Measurements from ENCODE around the gene SLC14A1.
A peak's percentile ranks its signal among the peaks of the same experiment; 100 is the strongest.

The SLC14A1 gene

DNA sequence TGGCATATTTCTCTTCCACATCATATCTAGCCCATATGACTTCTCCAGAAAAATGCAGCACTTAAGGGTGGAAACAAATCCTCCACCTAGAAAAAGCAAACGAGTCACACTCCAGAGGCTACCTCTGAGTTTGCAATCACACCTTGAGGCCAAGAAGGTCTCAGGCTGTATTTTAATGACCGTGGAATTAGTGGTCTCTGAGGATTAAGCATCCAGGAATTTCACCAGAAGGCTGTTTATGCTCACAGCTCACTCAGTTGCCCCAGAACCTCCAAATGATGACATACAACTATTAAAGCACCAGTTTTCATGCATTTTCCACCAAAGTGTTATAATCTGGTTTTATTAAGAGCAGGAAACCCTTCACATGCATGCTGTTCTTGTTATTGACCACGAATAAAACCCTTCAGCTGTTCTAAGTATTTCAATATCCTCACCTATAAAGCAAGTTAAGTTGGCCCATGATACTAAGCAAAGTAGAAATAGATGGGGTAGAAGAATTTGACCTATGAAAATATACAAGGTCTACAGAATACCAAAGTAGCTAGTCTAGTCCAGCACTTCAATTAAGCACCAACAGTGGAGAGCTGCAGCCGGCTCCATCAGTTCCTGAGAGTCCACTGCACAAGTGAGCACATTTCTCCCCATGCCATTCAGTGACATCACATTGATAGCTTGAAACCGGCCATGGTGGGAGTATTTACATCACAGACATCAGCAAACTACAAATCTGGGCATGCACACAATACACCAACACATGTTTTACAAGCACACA is 39.5 kb upstream of the SLC14A1 start:
- peak; percentile 32 for DNase-seq (ENCODE audit: low read depth)
- TF ChIP-seq, protein P1, sequence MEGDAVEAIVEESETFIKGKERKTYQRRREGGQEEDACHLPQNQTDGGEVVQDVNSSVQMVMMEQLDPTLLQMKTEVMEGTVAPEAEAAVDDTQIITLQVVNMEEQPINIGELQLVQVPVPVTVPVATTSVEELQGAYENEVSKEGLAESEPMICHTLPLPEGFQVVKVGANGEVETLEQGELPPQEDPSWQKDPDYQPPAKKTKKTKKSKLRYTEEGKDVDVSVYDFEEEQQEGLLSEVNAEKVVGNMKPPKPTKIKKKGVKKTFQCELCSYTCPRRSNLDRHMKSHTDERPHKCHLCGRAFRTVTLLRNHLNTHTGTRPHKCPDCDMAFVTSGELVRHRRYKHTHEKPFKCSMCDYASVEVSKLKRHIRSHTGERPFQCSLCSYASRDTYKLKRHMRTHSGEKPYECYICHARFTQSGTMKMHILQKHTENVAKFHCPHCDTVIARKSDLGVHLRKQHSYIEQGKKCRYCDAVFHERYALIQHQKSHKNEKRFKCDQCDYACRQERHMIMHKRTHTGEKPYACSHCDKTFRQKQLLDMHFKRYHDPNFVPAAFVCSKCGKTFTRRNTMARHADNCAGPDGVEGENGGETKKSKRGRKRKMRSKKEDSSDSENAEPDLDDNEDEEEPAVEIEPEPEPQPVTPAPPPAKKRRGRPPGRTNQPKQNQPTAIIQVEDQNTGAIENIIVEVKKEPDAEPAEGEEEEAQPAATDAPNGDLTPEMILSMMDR (conservative IDR thresholded peaks at IDR 0.05; ENCODE audit: low read depth, low read length), result no peak
- H3K4me3 ChIP-seq (ENCODE audit: low read depth, low read length), result no peak overlapping the region

DNA sequence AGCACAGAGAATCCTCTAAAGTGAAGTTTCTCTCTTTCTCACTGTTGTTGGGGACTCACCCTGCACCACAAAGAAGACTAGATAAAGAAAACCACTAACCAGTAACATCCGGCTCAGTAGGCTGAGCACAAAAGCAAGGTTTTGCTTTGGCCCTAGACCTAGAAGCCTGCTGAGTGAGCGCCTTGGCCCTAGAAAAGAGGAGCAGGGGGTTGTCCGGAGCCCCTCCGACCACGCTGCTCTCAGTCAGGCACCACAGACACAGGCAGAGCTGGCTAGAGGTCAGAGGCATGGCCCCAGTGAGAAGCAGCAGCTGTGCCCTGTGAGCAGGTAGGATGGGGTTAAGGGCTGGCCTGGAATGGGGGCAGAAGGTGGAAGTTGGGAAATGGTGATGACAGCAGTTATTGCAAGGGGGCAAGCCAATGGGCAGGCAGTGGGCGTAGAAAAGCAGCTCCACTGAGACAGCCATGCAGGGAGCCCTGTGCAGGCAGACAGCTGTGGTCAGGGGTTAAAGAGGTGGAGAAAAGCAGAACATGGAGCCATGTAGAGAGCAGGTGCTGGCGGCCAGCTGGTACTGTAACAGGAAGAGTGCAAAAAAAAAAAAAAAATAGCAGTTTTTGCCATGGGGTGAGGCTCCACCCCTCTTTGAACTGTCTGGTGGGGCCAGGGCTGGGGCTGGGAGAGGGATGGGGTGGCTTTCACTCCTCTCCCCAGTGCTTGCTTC is 36.9 kb upstream of the SLC14A1 start:
- DNase-seq (ENCODE audit: low read depth), result peak; percentile 97
- TF ChIP-seq, protein P1 (conservative IDR thresholded peaks at IDR 0.05; ENCODE audit: low read depth, low read length), result no peak
- H3K4me3 ChIP-seq (ENCODE audit: low read depth, low read length), result peak overlapping the region; percentile 15

DNA sequence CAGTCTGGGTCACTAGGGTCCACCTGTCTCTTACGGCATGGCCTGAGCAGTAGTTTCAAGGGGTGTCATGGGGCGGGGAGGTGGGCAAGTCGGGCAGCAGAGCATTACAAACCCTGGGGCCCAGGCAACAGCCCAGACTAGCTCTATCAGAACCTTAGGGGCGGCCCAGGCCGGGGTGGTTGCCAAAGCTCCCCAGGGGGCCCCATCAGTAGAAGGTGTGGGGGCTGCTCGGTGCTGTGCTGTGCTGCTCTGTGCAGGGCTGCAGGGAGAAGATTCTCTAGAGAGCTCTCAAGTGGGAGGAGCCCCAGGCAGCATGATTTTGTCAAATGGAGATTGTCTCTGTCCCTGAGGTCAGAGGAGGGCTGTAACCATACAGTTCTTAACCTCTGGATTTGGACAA is 36.4 kb upstream of the SLC14A1 start:
- H3K4me3 ChIP-seq (ENCODE audit: low read depth, low read length), result no peak overlapping the region
- peak; percentile 84 for DNase-seq (ENCODE audit: low read depth)
- TF ChIP-seq, protein P1 (conservative IDR thresholded peaks at IDR 0.05; ENCODE audit: low read depth, low read length), result no peak

DNA sequence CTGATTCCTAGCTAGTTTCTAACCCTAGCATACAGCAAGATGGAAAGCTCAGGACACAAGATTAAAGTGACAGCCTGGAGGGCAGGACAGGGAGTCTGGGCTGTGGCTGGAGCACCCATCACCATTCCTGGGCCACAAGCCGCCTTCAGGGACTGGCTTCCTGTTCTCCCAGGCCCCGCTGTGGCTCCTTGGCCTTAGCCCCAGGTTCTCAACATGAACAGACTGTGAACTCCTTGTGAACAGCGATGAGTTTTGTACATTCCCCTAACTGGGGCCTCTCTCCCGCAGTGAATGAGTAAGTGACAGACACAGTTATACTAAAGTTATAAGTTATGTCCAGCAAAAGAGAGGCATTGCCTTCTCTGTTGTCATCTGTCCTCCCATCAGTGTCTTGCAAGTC is 35.9 kb upstream of the SLC14A1 start:
- DNase-seq (ENCODE audit: low read depth), result peak; percentile 81
- H3K4me3 ChIP-seq (ENCODE audit: low read depth, low read length), result no peak overlapping the region
- TF ChIP-seq, protein P1 (conservative IDR thresholded peaks at IDR 0.05; ENCODE audit: low read depth, low read length), result no peak

DNA sequence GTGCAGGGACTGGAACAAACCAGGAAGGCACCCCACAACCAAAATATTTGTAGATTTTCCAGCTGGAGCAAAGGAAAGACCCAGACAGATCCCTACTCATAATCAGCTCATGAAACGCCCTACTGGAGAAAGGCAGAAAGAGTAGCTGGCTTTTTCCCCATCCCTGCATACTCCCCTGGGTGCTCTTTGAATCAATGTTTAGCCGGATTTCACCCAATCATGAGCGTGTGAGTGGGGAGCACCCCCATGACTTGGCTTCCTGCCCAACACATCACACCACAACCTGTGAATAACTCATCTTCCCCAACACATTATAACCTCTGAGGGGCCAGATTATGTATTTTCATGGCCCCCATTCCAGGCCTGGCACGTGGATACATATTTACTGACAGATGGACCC is 35.1 kb upstream of the SLC14A1 start:
- no peak overlapping the region for H3K4me3 ChIP-seq (ENCODE audit: low read depth, low read length)
- TF ChIP-seq, protein P1 (conservative IDR thresholded peaks at IDR 0.05; ENCODE audit: low read depth, low read length), result peak; percentile 22
- peak; percentile 60 for DNase-seq (ENCODE audit: low read depth)

DNA sequence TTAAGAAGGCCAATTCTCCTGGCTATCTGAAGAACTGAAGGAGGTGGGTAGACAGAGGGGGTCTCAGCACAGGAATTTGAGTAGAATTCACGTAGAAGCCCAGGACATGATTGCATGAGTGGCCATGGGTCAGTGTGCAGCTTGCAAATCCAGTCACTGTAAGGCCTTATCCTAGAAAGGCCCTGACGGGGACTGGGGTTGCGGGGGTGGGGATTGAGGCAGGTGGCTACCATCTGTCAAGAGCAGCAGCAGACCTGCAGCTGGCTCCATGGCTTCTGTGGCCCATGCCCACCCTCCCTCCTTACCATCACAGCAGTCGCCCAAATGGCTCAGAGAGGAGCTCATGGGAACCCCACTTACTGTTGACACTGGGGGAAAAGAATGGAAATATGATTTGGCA is 34.6 kb upstream of the SLC14A1 start:
- TF ChIP-seq, protein P1 (conservative IDR thresholded peaks at IDR 0.05; ENCODE audit: low read depth, low read length), result no peak
- H3K4me3 ChIP-seq (ENCODE audit: low read depth, low read length), result no peak overlapping the region
- DNase-seq (ENCODE audit: low read depth), result no peak

All from choroid plexus epithelial cell (primary cell).